IMR-90 (cell line): ENCODE results near the gene CELF5. TPM values are rescaled to one million over a fixed set of nuclear protein-coding genes. Genes with fewer than 3 reads are reported as not detected.
A peak's percentile ranks its signal among the peaks of the same experiment; 100 is the strongest.
"Not testable (repeated sequence)": the region's sequence is repeated elsewhere in the genome, so short reads cannot be mapped to it uniquely, and the experiment has no call there.

ENCODE experiments used
- ATAC-seq: fragments of 200-7000 bp; cut with Tn5 transposase; 2 replicates; pipeline ENCODE4 v1.9.1; 2020; ENCODE audit warnings: low read depth, mild to moderate bottlenecking, moderate library complexity
- BruUV-seq: library from RNA; stranded (reverse); fragments of 400-500 nt; replicated peaks from 2 replicates; lab custom pipeline; 2021; lab: Mats Ljungman, UMichigan
- CTCF ChIA-PET: fragments of 300-600 bp; formaldehyde crosslinking; extraction: SDS; loops from one replicate; lab custom pipeline; 2021; ENCODE audit warnings: antibody characterized with exemption; lab: Yijun Ruan, JAX
- POLR2A ChIA-PET: fragments of 300-600 bp; sonication (Branson Sonifier 250); formaldehyde crosslinking; loops from one replicate; lab custom pipeline; 2022; ENCODE audit warnings: antibody characterized with exemption; ENCODE audit not compliant: unreplicated experiment; lab: Charles Lee
- DNase-seq: peaks from one replicate; pipeline ENCODE4 v3.0.0; 2013
- H2AFZ ChIP-seq: replicated peaks from 2 replicates; pipeline ENCODE3; 2013; ENCODE audit warnings: low read length, mild to moderate bottlenecking; ENCODE audit not compliant: poor library complexity
- H2AK5ac ChIP-seq: 2 replicates; pipeline ENCODE4 v1.6.1; 2013; ENCODE audit warnings: low read depth, low read length, inconsistent platforms
- H2AK9ac ChIP-seq: replicated peaks from 2 replicates; pipeline ENCODE3; 2013; ENCODE audit warnings: mild to moderate bottlenecking, low read depth, low read length, moderate library complexity; ENCODE audit not compliant: poor library complexity
- H2BK120ac ChIP-seq: 2 replicates; pipeline ENCODE4 v1.6.1; 2013; ENCODE audit warnings: low read depth, low read length, inconsistent platforms
- H2BK15ac ChIP-seq: 3 replicates; pipeline ENCODE4 v1.6.1; 2013; ENCODE audit warnings: low read depth, low read length, inconsistent platforms
- H2BK20ac ChIP-seq: 2 replicates; pipeline ENCODE4 v1.6.1; 2013; ENCODE audit warnings: low read depth, mild to moderate bottlenecking, inconsistent platforms, low read length, moderate library complexity
- H2BK5ac ChIP-seq: 2 replicates; pipeline ENCODE4 v1.6.1; 2013; ENCODE audit warnings: mild to moderate bottlenecking, low read depth, low read length, inconsistent platforms; ENCODE audit not compliant: poor library complexity, severe bottlenecking
- H3K14ac ChIP-seq: replicated peaks from 2 replicates; pipeline ENCODE4 v1.6.1; 2013; ENCODE audit warnings: low read depth, low read length, inconsistent platforms
- H3K18ac ChIP-seq: 2 replicates; pipeline ENCODE4 v1.6.1; 2013; ENCODE audit warnings: low read depth, low read length, control low read depth
- H3K23ac ChIP-seq: 2 replicates; pipeline ENCODE4 v1.6.1; 2013; ENCODE audit warnings: low read depth, low read length, inconsistent platforms
- H3K27ac ChIP-seq: 2 replicates; pipeline ENCODE4 v1.5.1; 2013; ENCODE audit warnings: mild to moderate bottlenecking, control low read depth, low read length; ENCODE audit not compliant: insufficient read depth
- H3K27me3 ChIP-seq: 2 replicates; pipeline ENCODE4 v1.6.1; 2013; ENCODE audit warnings: low read length; ENCODE audit not compliant: control insufficient read depth, insufficient read depth
- H3K36me3 ChIP-seq: 2 replicates; pipeline ENCODE4 v1.6.1; 2013; ENCODE audit warnings: low read length, mixed read lengths; ENCODE audit not compliant: control insufficient read depth, insufficient read depth
- H3K4ac ChIP-seq: 2 replicates; pipeline ENCODE4 v1.6.1; 2013; ENCODE audit warnings: low read depth, low read length, inconsistent platforms
- H3K4me1 ChIP-seq: 2 replicates; pipeline ENCODE4 v1.6.1; 2013; ENCODE audit warnings: low read length, mixed read lengths; ENCODE audit not compliant: control insufficient read depth, insufficient read depth
- H3K4me2 ChIP-seq: 2 replicates; pipeline ENCODE4 v1.6.1; 2013; ENCODE audit warnings: low read depth, mild to moderate bottlenecking, control low read depth, low read length, moderate library complexity
- H3K4me3 ChIP-seq: 2 replicates; pipeline ENCODE4 v1.5.1; 2013; ENCODE audit warnings: low read depth, mild to moderate bottlenecking, control low read depth, low read length, moderate library complexity; ENCODE audit not compliant: insufficient read depth
- H3K56ac ChIP-seq: 2 replicates; pipeline ENCODE4 v1.6.1; 2013; ENCODE audit warnings: low read length, inconsistent platforms; ENCODE audit not compliant: insufficient read depth; ENCODE audit errors: extremely low read depth
- H3K79me1 ChIP-seq, 2 experiments: 2 replicates each; pipeline ENCODE4 v1.6.1; 2013; ENCODE audit warnings: low read length in 2 of 2, inconsistent platforms in 1 of 2, low read depth in 1 of 2
- H3K9ac ChIP-seq: 2 replicates; pipeline ENCODE4 v1.6.1; 2013; ENCODE audit warnings: low read depth, low read length, control low read depth
- H3K9me1 ChIP-seq: 2 replicates; pipeline ENCODE4 v1.6.1; 2013; ENCODE audit warnings: low read length, inconsistent platforms; ENCODE audit not compliant: insufficient read depth
- H3K9me3 ChIP-seq: 2 replicates; pipeline ENCODE4 v1.6.1; 2013; ENCODE audit warnings: low read length; ENCODE audit not compliant: control insufficient read depth, insufficient read depth
- H4K20me1 ChIP-seq: 2 replicates; pipeline ENCODE4 v1.6.1; 2013; ENCODE audit warnings: low read length, inconsistent platforms; ENCODE audit not compliant: insufficient read depth
- H4K5ac ChIP-seq: 2 replicates; pipeline ENCODE4 v1.6.1; 2013; ENCODE audit warnings: mild to moderate bottlenecking, low read depth, low read length, control low read depth
- H4K8ac ChIP-seq, 2 experiments: 2 replicates each; pipeline ENCODE4 v1.6.1; 2013; ENCODE audit warnings: low read depth in 2 of 2, low read length in 2 of 2, control low read depth in 1 of 2, inconsistent platforms in 1 of 2
- H4K91ac ChIP-seq: 2 replicates; pipeline ENCODE4 v1.6.1; 2013; ENCODE audit warnings: low read depth, low read length, inconsistent platforms; ENCODE audit not compliant: insufficient read depth
- CEBPB ChIP-seq: IDR thresholded peaks from 2 replicates; pipeline ENCODE4 v1.6.1; 2012; ENCODE audit warnings: low read depth, low read length, improper control_type of control experiment
- CHD1 ChIP-seq: IDR thresholded peaks from 2 replicates; pipeline ENCODE4 v1.6.1; 2012; ENCODE audit warnings: low read depth, low read length, improper control_type of control experiment
- CTCF ChIP-seq: conservative IDR thresholded peaks from 2 replicates; pipeline ENCODE4 v1.5.1; 2012; ENCODE audit warnings: mild to moderate bottlenecking, low read depth, low read length, improper control_type of control experiment
- FOS ChIP-seq: fragments of 150-350 bp; IDR thresholded peaks from 2 replicates; pipeline ENCODE4 v1.6.1; 2016; ENCODE audit warnings: low read depth, low read length
- MAFK ChIP-seq: IDR thresholded peaks from 2 replicates; pipeline ENCODE4 v1.6.1; 2012; ENCODE audit warnings: low read depth, low read length, improper control_type of control experiment
- MAZ ChIP-seq: IDR thresholded peaks from 2 replicates; pipeline ENCODE4 v1.6.1; 2012; ENCODE audit warnings: low read depth, mild to moderate bottlenecking, low read length, improper control_type of control experiment, moderate library complexity, borderline replicate concordance
- NFE2L2 ChIP-seq: fragments of 150-350 bp; IDR thresholded peaks from 2 replicates; pipeline ENCODE4 v1.6.1; 2016; ENCODE audit warnings: low read depth, mild to moderate bottlenecking, low read length
- RCOR1 ChIP-seq: IDR thresholded peaks from 2 replicates; pipeline ENCODE4 v1.6.1; 2012; ENCODE audit warnings: mild to moderate bottlenecking, low read length, improper control_type of control experiment; ENCODE audit not compliant: insufficient replicate concordance
- WGBS, 2 experiments: methylation state at CpG; one replicate each; pipeline versions ENCODE4 v1.1.5 to v1.1.7; 2013; ENCODE audit warnings: missing lambda C conversion rate in 2 of 2; ENCODE audit not compliant: insufficient read length in 1 of 2; ENCODE audit errors: extremely low coverage in 2 of 2; 5-methylcytosine and 5-hydroxymethylcytosine counted together
- dilution Hi-C: fragments of 300-500 bp; cut with HindIII; formaldehyde crosslinking; loops from one replicate; pipeline ENCODE4 v1.14.3; 2018; ENCODE audit warnings: low sequenced_read_pairs; ENCODE audit not compliant: unreplicated experiment
- in situ Hi-C: fragments of 300-500 bp; cut with MboI; formaldehyde crosslinking; loops from 3 replicates; pipeline ENCODE4 v1.14.3; 2019; ENCODE audit warnings: low sequenced_read_pairs, inconsistent platforms, mixed read lengths
- intact Hi-C: fragments of 100-400 bp; cut with micrococcal nuclease; formaldehyde crosslinking; loops from 2 replicates; pipeline ENCODE4 v1.10.0; 2022
- polyA plus RNA-seq, 3 experiments: library from polyadenylated mRNA; depleted of rRNA; stranded (reverse); fragments of >200 nt; gene quantifications; 2 replicates each; pipeline ENCODE4 v1.2.3, GENCODE V29; 2012; ENCODE audit warnings: low replicate concordance in 1 of 3
- total RNA-seq: library from RNA; depleted of rRNA; stranded (reverse); fragments of >200 nt; gene quantifications from 2 replicates; pipeline ENCODE4 v1.2.3, GENCODE V29; 2012

CELF5 gene
- total and polyA plus RNA-seq, 2 of the 4 experiments (the other 2 are of a cell fraction) = 0.02 TPM; not detected in 1

- no peak overlapping the region for H2BK120ac ChIP-seq
- 84% methylated on average over 4 of the region's 9 CpGs; no CpG with 5 or more reads in 1 of the 2 experiments for WGBS, 2 experiments
- no peak overlapping the region for H3K23ac ChIP-seq
- TF ChIP-seq FOS (no peak), CHD1 (no peak), CTCF (no peak), NFE2L2 (no peak), RCOR1 (no peak), CEBPB (no peak), MAZ (no peak), MAFK (no peak)
- no peak overlapping the region for H3K14ac ChIP-seq
- H2AFZ ChIP-seq = no peak overlapping the region
- no peaks in the 10 kb centered on the region for H3K36me3 ChIP-seq
- H3K27me3 ChIP-seq = no peaks in the 10 kb centered on the region; the same call in 1 of the 2 replicates
- intact Hi-C loops (no loop called here), in situ Hi-C loops (loop anchor here (5.0 kb wide), 1 partner anchor 102 kb away; no protein-coding TSS in a partner anchor), dilution Hi-C loops (no loop called here)
- H3K4me3 ChIP-seq = no peak overlapping the region
- no peak overlapping the region for H3K56ac ChIP-seq
- H3K79me1 ChIP-seq = no peaks in the 10 kb centered on the region
- no peak overlapping the region for H2BK5ac ChIP-seq
- H2AK5ac ChIP-seq = no peak overlapping the region
- H3K9me3 ChIP-seq = no peaks in the 10 kb centered on the region
- no peak overlapping the region; the same call in 2 of the 3 replicates for H2BK15ac ChIP-seq
- no peaks in the 10 kb centered on the region for H3K9me1 ChIP-seq
- H3K27ac ChIP-seq = no peak overlapping the region
- H4K5ac ChIP-seq = no peak overlapping the region
- H3K4me2 ChIP-seq = no peak overlapping the region
- no peak overlapping the region for H3K9ac ChIP-seq
- no peak overlapping the region for H4K8ac ChIP-seq
- H3K18ac ChIP-seq = no peak overlapping the region
- H2AK9ac ChIP-seq = no peak overlapping the region
- H3K4me1 ChIP-seq = peaks cover under 1% of the 10 kb centered on the region
- no peak for ATAC-seq
- POLR2A ChIA-PET = no interaction called here
- no peak overlapping the region for H4K91ac ChIP-seq
- no peak for DNase-seq
- BruUV-seq = no TSS peak
- CTCF ChIA-PET = interaction anchor here (1.1 kb wide), 1 partner anchor 99 kb away, joined by 3 read pairs; no protein-coding TSS in a partner anchor
- no peak overlapping the region for H3K4ac ChIP-seq
- no peaks in the 10 kb centered on the region for H4K20me1 ChIP-seq
- H2BK20ac ChIP-seq = no peak overlapping the region
Observed at GRCh38 chr19:3330047-3330446, 105.6 kb downstream of the CELF5 start.

- H4K20me1 ChIP-seq, intact Hi-C loops, H4K5ac ChIP-seq, H2AFZ ChIP-seq, H3K36me3 ChIP-seq, DNase-seq, H3K9me1 ChIP-seq, BruUV-seq, H2BK5ac ChIP-seq, H2BK120ac ChIP-seq, H3K4ac ChIP-seq, H3K27me3 ChIP-seq, H3K23ac ChIP-seq, H3K4me3 ChIP-seq, H3K9me3 ChIP-seq, H2BK20ac ChIP-seq, H2AK9ac ChIP-seq, dilution Hi-C loops, POLR2A ChIA-PET, H3K4me2 ChIP-seq, H3K9ac ChIP-seq, CTCF ChIA-PET, H4K91ac ChIP-seq, H3K79me1 ChIP-seq, H3K14ac ChIP-seq, H3K56ac ChIP-seq, H3K18ac ChIP-seq, ATAC-seq, H4K8ac ChIP-seq, H2BK15ac ChIP-seq, H3K27ac ChIP-seq: not testable (repeated sequence)
- peak overlapping the region; percentile 78; the same call in 1 of the 2 replicates for H2AK5ac ChIP-seq
- peaks cover 20% of the 10 kb centered on the region for H3K4me1 ChIP-seq
- WGBS, 2 experiments = 75% methylated on average over 1 of the region's 1 CpG; no CpG with 5 or more reads in 1 of the 2 experiments
- in situ Hi-C loops = loop anchor here (5.0 kb wide), 1 partner anchor 100 kb away; no protein-coding TSS in a partner anchor
Observed at GRCh38 chr19:3332232-3332631, 107.8 kb downstream of the CELF5 start.
